ENCODE results near the gene C4orf54.

DNA sequence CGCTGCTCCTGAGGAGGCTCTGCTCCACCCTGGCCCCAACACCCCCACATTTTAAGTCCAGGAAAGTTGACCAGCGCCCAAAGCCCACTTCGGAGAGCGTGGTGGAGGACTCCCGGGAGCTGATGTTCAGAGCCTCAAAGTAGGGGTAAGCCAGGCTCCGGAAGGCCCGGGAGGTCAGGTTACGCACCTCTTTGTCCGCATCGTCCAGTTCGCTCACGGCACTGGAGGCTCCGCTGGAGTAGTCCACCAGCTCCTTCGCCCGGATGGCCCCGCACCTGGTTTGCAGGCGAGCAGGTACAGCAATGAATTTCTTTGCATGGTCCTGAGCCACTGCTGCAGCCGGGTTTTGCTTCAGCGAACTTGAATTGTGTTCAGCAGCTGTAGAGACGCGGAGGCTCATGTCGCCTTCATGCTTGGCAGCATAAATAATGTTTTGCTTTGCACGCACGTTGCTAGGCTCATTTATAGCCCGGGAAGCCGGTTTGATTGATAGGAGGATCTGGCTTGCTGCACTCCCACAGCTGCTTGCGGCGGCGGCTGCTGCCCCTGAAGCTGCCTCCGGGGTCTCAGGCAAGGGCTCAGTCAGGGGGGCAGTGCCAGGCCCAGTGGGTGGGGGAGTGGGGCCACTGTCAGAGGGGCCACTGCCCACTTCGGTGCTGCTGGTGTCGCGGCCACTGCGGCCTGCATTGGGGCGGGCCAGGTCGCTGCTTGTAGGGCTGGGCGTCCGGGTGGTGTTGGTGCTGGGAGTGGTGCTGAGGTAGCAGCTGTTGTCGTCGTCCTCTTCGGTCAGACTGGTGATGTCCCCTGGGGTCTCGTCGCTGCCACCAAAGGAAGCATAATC lies 4.8 kb downstream of the C4orf54 start:
- TF ChIP-seq, protein P1, sequence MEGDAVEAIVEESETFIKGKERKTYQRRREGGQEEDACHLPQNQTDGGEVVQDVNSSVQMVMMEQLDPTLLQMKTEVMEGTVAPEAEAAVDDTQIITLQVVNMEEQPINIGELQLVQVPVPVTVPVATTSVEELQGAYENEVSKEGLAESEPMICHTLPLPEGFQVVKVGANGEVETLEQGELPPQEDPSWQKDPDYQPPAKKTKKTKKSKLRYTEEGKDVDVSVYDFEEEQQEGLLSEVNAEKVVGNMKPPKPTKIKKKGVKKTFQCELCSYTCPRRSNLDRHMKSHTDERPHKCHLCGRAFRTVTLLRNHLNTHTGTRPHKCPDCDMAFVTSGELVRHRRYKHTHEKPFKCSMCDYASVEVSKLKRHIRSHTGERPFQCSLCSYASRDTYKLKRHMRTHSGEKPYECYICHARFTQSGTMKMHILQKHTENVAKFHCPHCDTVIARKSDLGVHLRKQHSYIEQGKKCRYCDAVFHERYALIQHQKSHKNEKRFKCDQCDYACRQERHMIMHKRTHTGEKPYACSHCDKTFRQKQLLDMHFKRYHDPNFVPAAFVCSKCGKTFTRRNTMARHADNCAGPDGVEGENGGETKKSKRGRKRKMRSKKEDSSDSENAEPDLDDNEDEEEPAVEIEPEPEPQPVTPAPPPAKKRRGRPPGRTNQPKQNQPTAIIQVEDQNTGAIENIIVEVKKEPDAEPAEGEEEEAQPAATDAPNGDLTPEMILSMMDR (IDR thresholded peaks at IDR 0.05) = no peak
- TF ChIP-seq POLR2A (IDR thresholded peaks at IDR 0.05) = no peak
